Astrocyte of the spinal cord (primary cell): ENCODE results near the gene FCHSD2.
A peak's percentile ranks its signal among the peaks of the same experiment; 100 is the strongest.
"Not testable (repeated sequence)": the region's sequence is repeated elsewhere in the genome, so short reads cannot be mapped to it uniquely, and the experiment has no call there.

Experiments used
- DNase-seq: peaks from one replicate; pipeline ENCODE4 v3.0.0; 2011; ENCODE audit warnings: low read depth, low spot score
- H3K4me3 ChIP-seq: 2 replicates; pipeline ENCODE4 v1.5.1; 2011; ENCODE audit warnings: low read depth, mild to moderate bottlenecking, low read length, moderate library complexity
- in situ Hi-C: cut with HindIII; loops from 2 replicates; pipeline ENCODE4 v1.10.0; 2017; ENCODE audit warnings: low sequenced_read_pairs
- TF ChIP-seq, protein P1 (sequence below): IDR thresholded peaks from 2 replicates; pipeline ENCODE4 v1.5.1; 2012; ENCODE audit warnings: low read depth, mild to moderate bottlenecking, low read length, inconsistent platforms

FCHSD2 gene

DNA sequence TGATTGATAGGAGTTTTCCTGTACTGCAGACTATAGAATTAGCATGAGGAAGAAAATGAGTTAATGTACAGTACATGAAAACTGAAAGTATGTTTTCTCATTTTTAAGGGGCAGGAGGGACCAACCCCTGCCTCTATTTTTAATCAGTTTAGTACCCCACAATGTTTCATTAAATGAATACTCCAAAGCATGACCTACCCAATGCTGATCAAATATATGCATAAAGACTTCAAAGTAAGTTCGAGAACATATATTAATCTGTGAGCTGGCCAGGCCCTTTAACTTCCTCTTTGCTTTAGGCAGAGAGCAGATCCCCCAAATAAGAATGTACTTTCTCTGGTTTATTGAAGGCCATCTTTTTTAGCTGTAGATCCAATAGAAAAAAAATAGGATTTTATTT lies 161.0 kb downstream of the FCHSD2 start:
- in situ Hi-C loops, result no loop called here
- H3K4me3 ChIP-seq, result no peak overlapping the region
- no peak for DNase-seq
- TF ChIP-seq, protein P1, sequence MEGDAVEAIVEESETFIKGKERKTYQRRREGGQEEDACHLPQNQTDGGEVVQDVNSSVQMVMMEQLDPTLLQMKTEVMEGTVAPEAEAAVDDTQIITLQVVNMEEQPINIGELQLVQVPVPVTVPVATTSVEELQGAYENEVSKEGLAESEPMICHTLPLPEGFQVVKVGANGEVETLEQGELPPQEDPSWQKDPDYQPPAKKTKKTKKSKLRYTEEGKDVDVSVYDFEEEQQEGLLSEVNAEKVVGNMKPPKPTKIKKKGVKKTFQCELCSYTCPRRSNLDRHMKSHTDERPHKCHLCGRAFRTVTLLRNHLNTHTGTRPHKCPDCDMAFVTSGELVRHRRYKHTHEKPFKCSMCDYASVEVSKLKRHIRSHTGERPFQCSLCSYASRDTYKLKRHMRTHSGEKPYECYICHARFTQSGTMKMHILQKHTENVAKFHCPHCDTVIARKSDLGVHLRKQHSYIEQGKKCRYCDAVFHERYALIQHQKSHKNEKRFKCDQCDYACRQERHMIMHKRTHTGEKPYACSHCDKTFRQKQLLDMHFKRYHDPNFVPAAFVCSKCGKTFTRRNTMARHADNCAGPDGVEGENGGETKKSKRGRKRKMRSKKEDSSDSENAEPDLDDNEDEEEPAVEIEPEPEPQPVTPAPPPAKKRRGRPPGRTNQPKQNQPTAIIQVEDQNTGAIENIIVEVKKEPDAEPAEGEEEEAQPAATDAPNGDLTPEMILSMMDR, result no peak

- DNase-seq, in situ Hi-C loops, H3K4me3 ChIP-seq: not testable (repeated sequence)
These were observed 164.3 kb downstream of the FCHSD2 start for GRCh38 chr11:72977782-72978181.

- DNase-seq, in situ Hi-C loops, H3K4me3 ChIP-seq: not testable (repeated sequence)
These were observed 165.6 kb downstream of the FCHSD2 start for GRCh38 chr11:72976522-72976892.

GRCh38 chr11:72975778-72976521 lies 166.2 kb downstream of the FCHSD2 start:
- no peak overlapping the region for H3K4me3 ChIP-seq
- in situ Hi-C loops, result no loop called here
- TF ChIP-seq, protein P1, result no peak
- peak; percentile 88 for DNase-seq

GRCh38 chr11:72974487-72975205 lies 167.5 kb downstream of the FCHSD2 start:
- DNase-seq, result no peak
- no peak overlapping the region for H3K4me3 ChIP-seq
- in situ Hi-C loops, result no loop called here
- TF ChIP-seq, protein P1, result no peak

- TF ChIP-seq, protein P1, result no peak
- in situ Hi-C loops, result no loop called here
- no peak overlapping the region for H3K4me3 ChIP-seq
- no peak for DNase-seq
These were observed 169.5 kb downstream of the FCHSD2 start for GRCh38 chr11:72972496-72973128.

DNA sequence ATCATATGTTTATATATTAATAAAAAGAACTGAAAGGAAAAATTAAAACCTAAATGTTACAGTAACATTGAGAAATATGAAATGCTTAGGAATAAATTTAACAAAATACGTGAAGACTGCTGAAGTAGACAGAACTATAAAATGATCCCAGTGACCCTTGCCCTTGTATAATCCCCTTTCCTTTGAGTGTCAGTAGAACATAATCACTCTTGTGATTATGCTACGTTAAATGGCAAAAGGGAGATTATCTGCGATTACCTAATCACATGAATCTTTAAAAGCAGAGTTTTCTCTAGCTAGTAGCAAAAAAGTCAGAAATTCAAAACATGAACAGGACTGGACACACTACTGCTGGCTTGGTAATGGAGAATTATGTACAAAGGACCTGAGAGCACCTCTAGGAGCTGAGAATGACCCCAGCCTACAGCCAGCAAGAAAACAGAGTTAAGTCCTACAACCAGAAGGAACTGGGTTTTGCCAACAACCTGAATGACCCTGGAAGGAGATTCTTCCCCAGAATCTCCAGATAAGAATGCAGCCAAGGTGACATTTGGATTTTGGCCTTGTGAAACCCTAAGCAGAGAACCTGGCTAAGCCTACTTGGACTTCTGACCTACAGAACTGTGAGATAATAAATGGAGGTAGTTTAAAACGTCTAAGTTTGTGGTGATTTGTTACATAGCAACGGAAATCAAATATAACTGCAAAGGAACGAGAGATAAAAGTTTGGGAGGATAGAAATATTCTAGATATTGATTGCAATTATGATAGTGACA lies 170.7 kb downstream of the FCHSD2 start:
- no peak overlapping the region for H3K4me3 ChIP-seq
- TF ChIP-seq, protein P1, result no peak
- in situ Hi-C loops, result no loop called here
- no peak for DNase-seq
